ACC112 (cell line): Measurements from ENCODE around the gene CABYR.
A peak's percentile ranks its signal among the peaks of the same experiment; 100 is the strongest.

Experiments used
- H2AFZ ChIP-seq: fragments of 200-600 bp; sonication (generic); one replicate; pipeline ENCODE4 v1.6.0; 2017; ENCODE audit warnings: antibody characterized with exemption, low read length; ENCODE audit not compliant: unreplicated experiment
- H3K27ac ChIP-seq: fragments of 200-600 bp; sonication (generic); 2 replicates; pipeline ENCODE4 v1.5.1; 2014; ENCODE audit warnings: low read depth, mild to moderate bottlenecking, antibody characterized with exemption, low read length, moderate library complexity
- H3K27me3 ChIP-seq: fragments of 200-600 bp; sonication (generic); 2 replicates; pipeline ENCODE4 v1.6.1; 2014; ENCODE audit warnings: mild to moderate bottlenecking, antibody characterized with exemption, low read length, moderate library complexity, mixed read lengths; ENCODE audit not compliant: insufficient read depth
- H3K36me3 ChIP-seq: fragments of 200-600 bp; sonication (generic); 2 replicates; pipeline ENCODE4 v1.6.1; 2016; ENCODE audit warnings: mild to moderate bottlenecking, antibody characterized with exemption, low read length, moderate library complexity, mixed read lengths; ENCODE audit not compliant: insufficient read depth
- H3K4me1 ChIP-seq: fragments of 200-600 bp; sonication (generic); one replicate; pipeline ENCODE4 v1.6.1; 2016; ENCODE audit warnings: low read length, mixed read lengths; ENCODE audit not compliant: insufficient read depth, unreplicated experiment, control insufficient read depth
- H3K4me3 ChIP-seq: fragments of 200-600 bp; sonication (generic); 2 replicates; pipeline ENCODE4 v1.5.1; 2014; ENCODE audit warnings: mild to moderate bottlenecking, low read depth, low read length
- H3K79me2 ChIP-seq: fragments of 200-600 bp; sonication (generic); one replicate; pipeline ENCODE4 v1.6.0; 2016; ENCODE audit warnings: low read length; ENCODE audit not compliant: control insufficient read depth, unreplicated experiment, insufficient read depth

The CABYR gene

GRCh38 chr18:24170360-24170759 lies 31.5 kb downstream of the CABYR start:
- Histone ChIP-seq H3K36me3 (peaks cover 4% of the 10 kb centered on the region; the same call in 1 of the 2 replicates), H3K4me3 (no peak overlapping the region), H3K27ac (no peak overlapping the region), H3K79me2 (no peaks in the 10 kb centered on the region), H3K27me3 (no peaks in the 10 kb centered on the region), H2AFZ (no peak overlapping the region), H3K4me1 (no peaks in the 10 kb centered on the region)

- Histone ChIP-seq H3K79me2 (no peaks in the 10 kb centered on the region), H3K4me3 (no peak overlapping the region), H3K36me3 (peaks cover 3% of the 10 kb centered on the region; the same call in 1 of the 2 replicates), H3K27me3 (no peaks in the 10 kb centered on the region), H3K27ac (no peak overlapping the region), H2AFZ (no peak overlapping the region), H3K4me1 (no peaks in the 10 kb centered on the region)
Measured at GRCh38 chr18:24173997-24174396, 35.1 kb downstream of the CABYR start.

- H2AFZ ChIP-seq = no peak overlapping the region
- peaks cover 6% of the 10 kb centered on the region for H3K4me1 ChIP-seq
- H3K36me3 ChIP-seq = peaks cover 3% of the 10 kb centered on the region; the same call in 1 of the 2 replicates
- no peak overlapping the region for H3K27ac ChIP-seq
- H3K27me3 ChIP-seq = no peaks in the 10 kb centered on the region
- no peak overlapping the region for H3K4me3 ChIP-seq
- H3K79me2 ChIP-seq = no peaks in the 10 kb centered on the region
Measured at GRCh38 chr18:24176727-24177416, 38.0 kb downstream of the CABYR start.

- no peak overlapping the region for H3K27ac ChIP-seq
- H3K4me3 ChIP-seq = no peak overlapping the region
- H3K4me1 ChIP-seq = peaks cover 13% of the 10 kb centered on the region
- H2AFZ ChIP-seq = no peak overlapping the region
- no peaks in the 10 kb centered on the region for H3K27me3 ChIP-seq
- H3K79me2 ChIP-seq = no peaks in the 10 kb centered on the region
- H3K36me3 ChIP-seq = peaks cover 3% of the 10 kb centered on the region; the same call in 1 of the 2 replicates
Measured at GRCh38 chr18:24177499-24178133, 38.8 kb downstream of the CABYR start.

GRCh38 chr18:24180048-24180447 lies 41.2 kb downstream of the CABYR start:
- no peak overlapping the region for H2AFZ ChIP-seq
- H3K79me2 ChIP-seq = no peaks in the 10 kb centered on the region
- H3K27ac ChIP-seq = no peak overlapping the region
- H3K4me3 ChIP-seq = no peak overlapping the region
- no peaks in the 10 kb centered on the region for H3K27me3 ChIP-seq
- peaks cover 13% of the 10 kb centered on the region for H3K4me1 ChIP-seq
- H3K36me3 ChIP-seq = no peaks in the 10 kb centered on the region

GRCh38 chr18:24181806-24182205 lies 42.9 kb downstream of the CABYR start:
- Histone ChIP-seq H3K79me2 (no peaks in the 10 kb centered on the region), H3K27me3 (no peaks in the 10 kb centered on the region), H3K4me3 (no peak overlapping the region), H3K4me1 (peaks cover 13% of the 10 kb centered on the region), H2AFZ (no peak overlapping the region), H3K27ac (no peak overlapping the region), H3K36me3 (no peaks in the 10 kb centered on the region)

- Histone ChIP-seq H3K4me3 (no peak overlapping the region), H3K27ac (peak overlapping the region; percentile 55), H3K36me3 (no peaks in the 10 kb centered on the region), H3K79me2 (no peaks in the 10 kb centered on the region), H3K27me3 (no peaks in the 10 kb centered on the region), H3K4me1 (peaks cover 13% of the 10 kb centered on the region), H2AFZ (no peak overlapping the region)
Measured at GRCh38 chr18:24185805-24186204, 46.9 kb downstream of the CABYR start.

- Histone ChIP-seq H3K79me2 (no peaks in the 10 kb centered on the region), H3K27me3 (no peaks in the 10 kb centered on the region), H3K4me3 (no peak overlapping the region), H3K27ac (no peak overlapping the region), H3K4me1 (peaks cover 5% of the 10 kb centered on the region), H2AFZ (no peak overlapping the region), H3K36me3 (no peaks in the 10 kb centered on the region)
Measured at GRCh38 chr18:24187049-24187448, 48.2 kb downstream of the CABYR start.

- Histone ChIP-seq H3K27ac (no peak overlapping the region), H3K4me1 (no peaks in the 10 kb centered on the region), H3K79me2 (no peaks in the 10 kb centered on the region), H3K4me3 (no peak overlapping the region), H3K36me3 (no peaks in the 10 kb centered on the region), H3K27me3 (no peaks in the 10 kb centered on the region), H2AFZ (no peak overlapping the region)
Measured at GRCh38 chr18:24187689-24188088, 48.8 kb downstream of the CABYR start.

- H3K27ac ChIP-seq = no peak overlapping the region
Measured at GRCh38 chr18:24188120-24188519, 49.3 kb downstream of the CABYR start.

GRCh38 chr18:24189007-24189528 lies 50.2 kb downstream of the CABYR start:
- Histone ChIP-seq H3K4me3 (no peak overlapping the region), H3K79me2 (no peaks in the 10 kb centered on the region), H2AFZ (no peak overlapping the region), H3K36me3 (no peaks in the 10 kb centered on the region), H3K4me1 (peaks cover 5% of the 10 kb centered on the region), H3K27ac (no peak overlapping the region), H3K27me3 (no peaks in the 10 kb centered on the region)

More at GRCh38 chr18:24188120-24188519, 49.3 kb downstream of the CABYR start:
- Histone ChIP-seq H3K27me3 (no peaks in the 10 kb centered on the region), H3K4me3 (no peak overlapping the region), H3K79me2 (no peaks in the 10 kb centered on the region), H2AFZ (no peak overlapping the region), H3K36me3 (no peaks in the 10 kb centered on the region), H3K4me1 (no peaks in the 10 kb centered on the region)
